DMS79 (cell line): Measurements from ENCODE around the gene TEX52.

Source experiments
- DNase-seq: peaks from one replicate; lab custom pipeline; 2025; lab: John Stamatoyannopoulos, UW

The TEX52 gene

DNA sequence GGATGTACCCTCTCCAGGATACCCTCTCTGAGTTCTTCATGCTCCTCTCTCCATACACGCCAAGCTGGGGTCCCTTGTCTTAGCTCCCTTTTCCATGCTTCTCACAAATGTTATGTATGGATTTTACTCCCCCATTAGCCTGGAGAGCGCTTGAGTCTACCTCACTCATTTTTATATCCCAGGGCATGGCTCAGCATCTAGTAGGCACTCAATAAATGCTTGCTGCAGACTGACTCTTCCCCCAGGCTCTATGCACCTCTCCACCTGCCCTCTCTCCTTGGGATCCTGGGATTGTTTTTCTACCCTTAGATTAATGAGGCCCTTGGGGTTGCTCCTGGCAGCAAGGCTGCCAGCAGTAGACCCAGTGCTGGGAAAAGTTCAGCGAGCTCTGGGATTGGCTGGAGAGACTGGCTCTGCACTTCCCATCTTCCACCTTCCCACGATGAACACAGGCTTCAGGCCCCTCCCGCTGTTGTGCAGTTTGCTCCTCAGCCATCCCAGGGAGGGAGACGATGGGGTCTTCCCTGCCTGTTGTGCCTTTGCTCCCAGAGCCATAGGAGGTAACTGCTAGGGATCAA, 24.2 kb downstream of the TEX52 start:
- no peak for DNase-seq

DNA sequence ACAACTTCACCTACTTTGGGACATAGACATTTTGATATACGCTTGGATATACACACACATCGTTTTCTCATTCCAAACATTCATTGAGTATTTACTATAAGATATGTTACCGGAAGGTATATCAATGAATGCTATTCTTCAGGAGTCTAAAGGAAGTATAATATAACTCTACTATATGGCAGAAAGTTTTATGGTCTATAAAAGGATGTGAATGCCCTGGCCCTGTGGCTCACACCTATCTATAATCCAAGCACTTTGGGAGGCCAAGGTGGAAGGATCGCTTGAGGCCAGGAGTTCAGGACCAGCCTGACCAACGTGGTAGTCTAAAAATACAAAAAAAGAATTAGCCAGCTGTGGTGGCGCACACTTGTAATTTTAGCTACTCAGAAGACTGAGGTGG, 27.6 kb downstream of the TEX52 start:
- DNase-seq: no peak

DNA sequence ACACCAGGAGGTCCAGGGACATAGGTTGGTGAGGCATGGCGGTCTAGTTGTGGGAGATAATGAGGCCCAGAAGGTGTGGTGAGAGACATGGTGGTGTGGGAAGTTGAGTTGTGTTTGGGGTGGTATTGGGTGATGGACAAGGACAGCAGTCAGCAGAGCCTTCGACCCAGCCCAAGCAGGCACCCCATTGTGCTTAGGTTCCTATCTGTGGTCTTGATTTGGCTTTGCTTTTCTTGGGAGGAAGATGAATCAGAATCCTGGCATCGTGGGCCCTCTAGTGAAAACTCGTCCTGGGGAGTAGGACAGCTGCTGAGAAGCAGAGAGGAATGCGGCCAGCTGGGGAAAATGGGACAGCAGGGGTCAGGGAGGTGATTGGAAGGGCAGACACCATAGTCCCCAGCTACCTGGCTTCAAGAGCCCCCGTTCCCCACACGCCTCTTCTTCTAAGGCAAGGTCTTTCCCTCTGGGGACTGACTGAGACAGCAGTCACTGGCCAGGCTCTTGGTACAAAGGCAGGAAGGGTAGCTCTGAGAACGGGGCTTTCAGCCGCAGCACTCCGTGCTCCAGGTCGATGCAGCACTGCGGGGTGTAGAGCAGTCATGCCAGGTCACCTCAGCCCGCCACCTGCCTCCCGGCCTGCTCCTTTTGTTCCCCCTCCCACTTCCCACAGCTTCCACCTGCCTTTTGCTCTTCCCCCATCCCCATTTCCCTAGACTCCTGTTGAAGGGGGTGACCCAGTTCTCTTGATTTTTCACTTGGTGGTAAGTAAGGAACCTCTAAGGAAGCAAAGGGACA, 29.9 kb downstream of the TEX52 start:
- DNase-seq: no peak

DNA sequence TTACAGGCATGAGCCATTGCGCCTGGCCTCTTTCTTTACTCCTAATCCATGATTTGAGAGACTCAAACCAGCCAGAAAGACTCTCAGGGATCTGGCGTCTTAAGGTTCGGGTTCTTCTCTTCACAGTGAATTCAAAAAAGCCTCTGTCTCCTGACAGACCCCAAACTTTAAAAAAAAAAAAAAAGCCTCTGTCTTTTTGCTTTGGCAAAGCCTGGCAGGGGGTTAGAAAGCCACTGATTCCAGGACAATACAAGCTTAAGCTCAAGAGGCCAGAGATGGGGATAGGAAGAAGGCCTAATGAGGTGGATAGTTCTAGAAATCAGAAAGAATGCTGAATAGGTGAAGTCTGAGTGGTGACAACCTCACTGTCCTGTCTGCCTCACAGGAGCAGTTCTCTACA, 30.8 kb downstream of the TEX52 start:
- no peak for DNase-seq

DNA sequence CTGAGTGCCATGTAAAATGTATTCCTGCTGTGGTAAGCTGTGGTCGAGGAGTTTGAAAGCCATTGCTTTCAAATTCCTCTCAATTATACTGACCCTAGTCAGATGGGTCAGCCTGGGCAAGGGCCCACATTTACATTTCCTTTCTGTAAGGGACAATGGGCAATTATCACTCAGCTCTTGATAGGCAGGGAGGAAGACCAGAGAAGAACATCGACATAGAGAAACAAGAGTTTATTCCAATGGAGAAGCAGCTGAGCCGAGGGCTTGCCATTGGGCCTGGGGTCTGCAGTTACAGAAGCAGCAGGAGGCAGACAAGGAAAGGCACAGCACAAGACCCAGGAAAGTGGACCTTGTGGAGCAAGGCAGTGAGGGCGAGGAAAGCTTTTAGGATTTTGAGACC, 31.7 kb downstream of the TEX52 start:
- no peak for DNase-seq

DNA sequence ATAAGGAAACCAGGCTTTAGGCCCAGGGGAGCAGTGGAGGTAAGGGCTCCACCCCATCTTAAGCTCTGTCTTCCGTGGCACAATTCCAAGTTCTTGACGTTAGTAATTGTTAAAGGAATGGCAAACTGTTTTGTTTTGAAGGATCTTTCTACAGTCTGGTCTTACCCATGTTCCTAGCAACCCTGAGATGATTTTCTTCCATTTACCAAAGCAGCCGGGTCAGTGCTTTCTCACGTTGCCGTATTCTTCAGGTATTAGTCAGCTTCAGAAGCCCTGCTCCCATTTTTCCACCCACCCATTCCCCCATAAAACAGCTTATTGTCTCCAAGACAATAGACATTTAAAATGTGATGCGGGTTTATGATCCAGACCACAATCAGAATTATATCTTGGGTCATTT, 32.3 kb downstream of the TEX52 start:
- no peak for DNase-seq

DNA sequence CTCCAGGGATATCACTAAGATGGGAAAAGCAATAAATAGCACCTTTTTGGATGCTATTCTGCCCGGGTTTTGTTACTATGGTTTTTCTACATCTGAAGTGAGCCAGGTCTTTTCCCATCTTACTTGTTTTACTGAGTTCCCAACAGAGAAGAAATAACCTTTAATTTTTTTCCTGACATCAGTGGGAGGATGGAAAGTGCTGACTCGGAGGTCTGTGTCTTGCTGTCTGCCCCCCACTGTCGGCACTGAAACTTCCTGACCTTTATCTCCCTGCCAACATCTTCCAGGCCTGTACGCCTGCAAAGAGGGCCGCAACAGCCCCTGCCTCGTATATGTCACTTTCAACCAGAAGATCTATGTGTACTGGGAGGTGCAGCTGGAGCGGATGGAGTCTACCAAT, 33.4 kb downstream of the TEX52 start:
- DNase-seq: no peak

DNA sequence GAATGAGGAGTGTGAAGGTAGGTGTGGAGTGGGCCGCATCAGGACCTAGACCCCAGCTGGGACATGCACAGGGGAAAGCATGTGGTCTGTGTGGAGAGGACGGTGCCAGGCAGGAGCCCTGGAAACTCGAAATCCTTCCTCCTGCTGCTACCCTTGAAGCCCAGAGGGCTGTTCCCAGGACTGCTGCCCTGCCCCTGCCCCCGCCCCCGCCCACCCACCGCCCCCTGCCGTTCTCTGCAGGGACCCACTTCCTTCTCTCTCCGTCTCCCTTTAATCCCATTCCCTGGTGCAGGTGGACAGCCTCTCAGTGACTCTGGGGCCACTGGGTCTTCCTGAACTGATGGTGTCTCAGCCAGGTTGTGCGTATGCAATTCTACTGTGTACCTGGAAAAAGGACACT, 36.4 kb downstream of the TEX52 start:
- DNase-seq: no peak

DNA sequence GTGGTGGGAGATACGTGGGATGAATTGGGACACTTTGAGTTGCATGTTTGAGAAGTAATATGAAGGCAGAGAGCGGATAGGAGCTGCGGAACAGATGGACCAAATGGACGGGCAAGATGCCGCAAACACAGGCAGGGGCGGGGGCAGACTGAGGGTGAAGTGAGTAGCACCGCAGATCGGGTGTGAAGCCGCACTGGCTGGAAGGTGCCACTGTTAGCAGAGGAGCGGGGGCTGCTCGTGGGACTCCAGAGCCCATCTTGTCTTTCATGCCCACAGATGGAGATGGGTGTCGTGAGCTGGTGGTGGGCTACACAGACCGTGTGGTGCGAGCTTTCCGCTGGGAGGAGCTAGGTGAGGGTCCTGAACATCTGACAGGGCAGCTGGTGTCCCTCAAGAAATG, 37.0 kb downstream of the TEX52 start:
- DNase-seq: no peak

DNA sequence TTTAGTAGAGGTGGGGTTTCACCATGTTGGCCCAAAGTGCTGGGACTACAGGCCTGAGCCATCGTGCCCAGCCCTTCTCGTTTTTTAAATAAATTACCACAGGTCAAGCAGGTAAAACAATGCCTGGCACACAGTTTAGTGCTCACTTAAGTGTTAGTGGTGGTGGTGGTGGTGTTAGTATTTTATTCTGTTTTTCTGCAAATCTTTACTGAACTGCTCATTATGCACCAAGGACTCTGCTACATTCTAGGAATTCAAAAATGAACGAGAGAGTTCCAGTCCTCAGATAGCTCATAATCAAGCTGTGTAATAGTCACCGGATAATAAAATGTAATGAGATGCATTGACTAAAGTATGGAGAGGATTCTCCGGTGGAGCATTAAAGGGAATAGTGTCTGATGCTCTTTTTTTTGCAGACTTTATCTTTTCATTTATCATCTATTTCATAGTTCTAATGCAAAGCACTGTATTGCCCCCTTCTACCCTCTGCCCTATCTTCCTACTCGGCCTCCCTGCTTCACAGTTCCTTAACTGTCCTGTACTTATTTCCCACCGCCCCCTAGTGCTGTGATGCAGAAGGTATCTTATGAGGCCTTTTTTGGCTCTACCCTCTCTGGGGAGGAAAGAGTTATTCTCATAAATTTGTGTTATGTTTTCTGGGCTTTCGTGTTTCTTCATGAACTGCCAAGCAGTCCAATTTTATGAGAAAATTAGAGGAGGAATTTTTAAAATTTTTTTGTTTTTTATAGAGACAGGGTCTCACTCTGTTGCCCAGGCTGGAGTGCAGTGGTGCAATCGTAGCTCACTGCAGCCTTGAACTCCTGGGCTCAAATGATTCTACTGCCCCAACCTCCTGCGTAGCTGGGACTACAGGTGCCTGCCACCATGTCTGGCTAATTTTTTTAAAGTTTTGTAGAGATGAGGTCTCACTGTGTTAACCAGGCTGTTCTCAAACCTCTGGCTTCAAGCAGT, 43.3 kb downstream of the TEX52 start:
- peak; percentile 25 for DNase-seq

DNA sequence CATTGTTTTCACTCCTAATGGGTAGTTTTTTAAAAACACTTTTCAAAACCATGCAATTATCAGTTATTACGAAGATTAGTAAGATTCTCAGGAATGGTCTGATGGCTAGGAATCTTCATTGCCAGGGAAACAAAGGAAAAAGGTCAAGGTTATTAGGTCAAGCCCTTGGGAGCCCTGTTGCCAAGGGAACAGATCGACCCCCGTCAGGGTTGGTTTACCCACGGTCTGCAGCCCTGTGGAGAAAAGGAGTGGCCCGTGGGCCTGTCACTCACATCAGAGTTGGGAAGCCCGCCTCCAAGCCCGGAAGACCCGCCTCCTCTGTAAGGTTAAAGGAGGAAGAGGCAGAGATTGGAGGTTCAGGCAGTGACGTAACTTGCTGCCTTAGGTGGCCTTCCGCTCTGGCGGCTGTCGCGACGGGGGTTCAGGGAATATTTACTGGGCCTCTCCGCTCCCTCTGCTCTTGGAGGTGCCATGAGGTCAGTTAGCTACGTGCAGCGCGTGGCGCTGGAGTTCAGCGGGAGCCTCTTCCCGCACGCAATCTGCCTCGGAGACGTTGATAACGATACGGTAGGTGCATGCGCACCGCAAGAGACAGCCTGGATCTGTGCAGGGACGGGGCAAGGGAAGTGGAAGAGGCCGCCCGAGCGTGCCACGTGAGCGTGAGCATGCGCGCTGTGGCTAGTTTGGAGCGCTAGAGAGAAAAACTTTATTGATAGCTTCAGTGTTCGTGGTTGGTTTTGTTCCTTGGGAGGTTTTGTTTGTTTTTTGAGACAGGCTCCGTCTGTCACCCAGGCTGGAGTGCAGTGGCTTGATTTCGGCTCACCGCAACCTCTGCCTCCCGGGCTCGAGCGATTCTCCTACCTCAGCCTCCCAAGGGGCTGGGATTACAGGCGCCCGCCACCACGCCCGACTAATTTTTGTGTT, 44.3 kb downstream of the TEX52 start, which contains the start of gene ITFG2:
Gene ITFG2, plus strand, starts transcription at position 379 of the 924 bp plus-strand sequence. Its CDS starts 93 bp downstream, at position 472.
- peak; percentile 98 for DNase-seq

DNA sequence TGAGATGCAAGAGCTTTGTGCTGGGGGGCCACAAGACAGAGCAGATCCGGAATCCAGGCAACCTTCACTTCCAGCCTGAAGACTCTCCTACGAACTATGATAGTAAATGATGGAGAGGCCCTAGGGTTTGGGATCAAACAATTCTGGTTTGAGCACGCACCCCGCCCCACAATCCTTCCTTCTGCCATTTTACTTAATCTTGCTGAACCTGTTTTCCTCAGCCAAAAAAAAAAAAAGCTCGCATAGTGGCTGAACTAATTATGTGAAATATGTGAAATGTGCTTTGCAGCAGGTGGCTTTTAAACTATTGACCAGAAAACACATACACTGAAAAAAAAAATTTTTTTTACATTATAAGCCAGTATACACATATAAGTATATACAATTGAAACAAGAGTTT, 45.0 kb downstream of the TEX52 start:
- DNase-seq: peak; percentile 13

DNA sequence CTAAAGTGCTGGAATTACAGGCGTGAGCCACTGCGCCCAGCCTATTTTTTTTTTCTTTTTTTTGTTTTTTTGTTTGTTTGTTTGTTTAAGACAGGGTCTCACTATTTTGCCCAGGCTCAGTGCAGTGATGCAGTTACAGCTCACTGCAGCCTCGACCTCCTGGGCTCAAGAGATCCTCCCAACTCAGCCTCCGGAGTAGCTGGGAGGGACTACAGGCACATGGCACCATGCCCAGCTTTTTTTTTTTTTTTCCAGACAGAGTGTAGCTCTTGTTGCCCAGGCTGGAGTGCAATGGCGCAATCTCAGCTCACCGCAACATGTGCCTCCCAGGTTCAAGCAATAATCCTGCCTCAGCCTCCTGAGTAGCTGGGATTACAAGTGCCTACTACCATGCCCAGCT, 50.1 kb downstream of the TEX52 start:
- DNase-seq: no peak

DNA sequence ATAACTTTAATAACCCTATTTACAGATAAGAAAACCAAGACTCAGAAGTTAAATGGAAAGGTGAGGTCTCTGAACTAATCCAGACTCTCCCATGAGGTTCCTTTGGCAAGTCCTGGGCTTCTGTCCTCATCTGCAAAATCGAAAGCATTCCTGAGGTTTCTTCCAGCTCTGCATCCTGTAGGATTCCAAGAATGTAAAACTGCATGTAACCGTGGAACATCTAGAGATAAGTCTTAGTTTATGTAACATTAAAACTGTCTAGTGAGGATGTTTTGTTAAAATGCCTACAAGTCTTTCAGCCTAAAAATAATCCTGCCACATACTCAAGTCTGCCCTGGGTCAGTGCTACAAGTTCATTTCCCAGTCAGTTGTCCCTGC, 51.7 kb downstream of the TEX52 start:
- no peak for DNase-seq

DNA sequence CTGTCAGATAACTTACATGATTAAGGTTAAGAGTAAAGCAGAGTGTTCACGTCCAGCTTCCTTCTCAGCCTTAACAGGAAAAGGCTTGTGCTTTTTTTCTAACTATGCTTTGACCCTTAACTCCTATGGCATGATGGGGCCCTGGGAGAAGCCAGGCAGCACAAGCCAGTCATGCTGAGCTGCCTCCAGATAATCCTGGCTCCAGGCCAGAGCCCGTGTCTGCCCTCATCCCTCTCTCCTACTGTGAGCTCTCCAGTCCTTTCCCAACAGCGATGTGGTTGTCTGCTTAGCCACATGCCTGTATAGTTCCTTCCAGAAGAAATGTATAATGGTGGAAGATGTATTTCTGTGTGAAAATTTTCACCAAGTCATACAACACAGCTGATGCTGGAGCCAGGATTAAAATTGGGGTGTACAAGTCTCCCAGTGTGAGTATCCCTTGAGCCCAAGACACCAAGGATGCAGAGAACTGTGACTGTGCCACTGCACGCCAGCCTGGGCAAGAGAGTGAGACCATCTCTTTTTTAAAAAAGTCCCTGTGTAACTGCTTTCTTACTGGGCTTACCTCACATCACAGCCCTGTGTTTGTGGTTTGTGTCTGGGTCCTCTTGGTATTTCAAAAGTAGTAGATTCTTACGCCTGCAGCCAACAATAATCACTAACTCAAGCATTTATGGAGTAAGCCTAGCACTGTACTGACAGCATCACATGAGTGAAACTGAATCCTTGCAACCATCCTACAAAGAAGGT, 52.3 kb downstream of the TEX52 start:
- DNase-seq: no peak

DNA sequence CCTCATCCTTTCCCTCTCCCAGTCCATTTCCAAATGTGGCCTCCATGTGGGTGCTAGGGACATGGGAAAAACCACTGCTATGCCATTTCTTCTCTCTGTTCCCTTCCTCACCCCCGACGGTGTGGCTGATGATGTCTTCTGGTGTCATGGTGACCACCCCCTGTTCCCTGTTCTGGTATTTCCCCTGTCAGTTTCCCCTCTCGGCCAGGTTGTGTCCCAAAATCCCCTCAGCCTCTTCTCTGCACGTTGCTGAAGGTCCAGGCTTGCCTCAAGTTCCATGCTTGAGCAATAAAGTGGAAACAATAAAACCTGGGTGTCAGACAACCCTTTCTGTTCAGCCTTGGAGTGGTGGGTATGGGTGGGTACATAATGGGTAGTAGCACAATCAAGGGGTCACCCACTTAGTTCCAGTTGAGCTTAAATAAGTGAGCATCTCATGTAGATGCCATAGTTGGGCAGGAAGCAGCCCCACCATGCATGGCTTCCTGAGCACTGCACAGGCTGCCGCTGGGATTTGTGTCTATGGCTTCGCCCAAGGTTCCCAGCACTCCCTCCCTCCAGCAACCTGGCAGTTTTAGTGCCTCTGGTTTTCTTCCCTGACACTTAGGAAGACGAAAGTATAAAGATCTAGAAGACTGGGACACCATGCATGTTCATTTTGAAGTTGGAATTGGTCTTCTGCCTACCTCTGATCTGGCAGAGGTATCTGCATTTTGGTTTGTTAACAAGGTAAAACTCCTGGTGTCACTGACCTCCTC, 53.0 kb downstream of the TEX52 start:
- no peak for DNase-seq

DNA sequence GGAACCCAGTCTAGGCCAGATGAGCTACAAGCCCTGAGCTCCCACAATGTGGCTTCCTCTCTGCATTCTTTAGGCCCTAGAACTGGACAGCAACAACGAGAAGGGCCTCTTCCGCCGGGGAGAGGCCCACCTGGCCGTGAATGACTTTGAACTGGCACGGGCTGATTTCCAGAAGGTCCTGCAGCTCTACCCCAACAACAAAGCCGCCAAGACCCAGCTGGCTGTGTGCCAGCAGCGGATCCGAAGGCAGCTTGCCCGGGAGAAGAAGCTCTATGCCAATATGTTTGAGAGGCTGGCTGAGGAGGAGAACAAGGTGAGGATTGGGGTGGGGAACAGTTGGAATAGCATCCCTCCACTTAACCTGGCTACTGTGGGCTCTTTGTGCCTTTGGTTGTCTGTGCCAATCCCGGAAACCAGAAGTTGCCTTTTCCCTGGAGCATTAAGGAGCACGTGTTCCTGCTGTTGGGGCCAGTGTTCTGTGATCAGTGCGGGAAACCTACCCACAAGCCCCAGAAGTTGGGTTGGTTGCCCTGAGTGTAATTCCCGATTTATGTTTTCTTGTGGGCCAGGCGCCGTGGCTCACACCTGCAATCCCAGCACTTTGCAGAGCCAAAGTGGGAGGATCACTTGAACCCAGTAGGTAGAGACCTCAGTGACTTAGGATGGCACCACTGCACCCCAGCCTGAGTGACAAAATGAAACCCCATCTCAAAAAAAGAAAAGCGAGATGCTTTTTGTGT, 55.6 kb downstream of the TEX52 start:
- DNase-seq: no peak

DNA sequence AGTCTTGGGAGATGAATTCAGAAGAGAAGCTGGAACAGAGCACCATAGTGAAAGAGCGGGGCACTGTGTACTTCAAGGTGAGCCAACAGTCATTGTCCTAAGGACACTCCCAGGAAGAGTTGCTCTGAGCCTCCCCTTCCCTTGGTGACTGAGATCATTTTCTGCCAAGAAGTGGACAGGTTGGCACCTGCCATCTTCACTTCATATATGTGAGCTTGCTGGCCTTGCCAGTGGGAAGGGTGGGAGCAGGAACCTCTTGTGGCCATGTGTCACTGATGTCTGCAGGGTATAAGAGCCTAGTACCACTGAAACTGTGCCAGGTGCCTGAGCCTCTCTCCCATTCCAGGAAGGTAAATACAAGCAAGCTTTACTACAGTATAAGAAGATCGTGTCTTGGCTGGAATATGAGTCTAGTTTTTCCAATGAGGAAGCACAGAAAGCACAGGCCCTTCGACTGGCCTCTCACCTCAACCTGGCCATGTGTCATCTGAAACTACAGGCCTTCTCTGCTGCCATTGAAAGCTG, 56.7 kb downstream of the TEX52 start:
- no peak for DNase-seq
